Activated CD8-positive, alpha-beta memory T cell treated with anti-CD3 and anti-CD28 coated beads, Interleukin-2, amount 50 U/mL, for 24 hours (primary cell): Measurements from ENCODE around the gene CHMP3.
"Not testable (repeated sequence)": the region's sequence is repeated elsewhere in the genome, so short reads cannot be mapped to it uniquely, and the experiment has no call there.

ENCODE experiments used
- DNase-seq: peaks from one replicate; pipeline ENCODE4 v3.0.0-alpha.2; 2020; ENCODE audit errors: extremely low read depth

CHMP3 gene

DNA sequence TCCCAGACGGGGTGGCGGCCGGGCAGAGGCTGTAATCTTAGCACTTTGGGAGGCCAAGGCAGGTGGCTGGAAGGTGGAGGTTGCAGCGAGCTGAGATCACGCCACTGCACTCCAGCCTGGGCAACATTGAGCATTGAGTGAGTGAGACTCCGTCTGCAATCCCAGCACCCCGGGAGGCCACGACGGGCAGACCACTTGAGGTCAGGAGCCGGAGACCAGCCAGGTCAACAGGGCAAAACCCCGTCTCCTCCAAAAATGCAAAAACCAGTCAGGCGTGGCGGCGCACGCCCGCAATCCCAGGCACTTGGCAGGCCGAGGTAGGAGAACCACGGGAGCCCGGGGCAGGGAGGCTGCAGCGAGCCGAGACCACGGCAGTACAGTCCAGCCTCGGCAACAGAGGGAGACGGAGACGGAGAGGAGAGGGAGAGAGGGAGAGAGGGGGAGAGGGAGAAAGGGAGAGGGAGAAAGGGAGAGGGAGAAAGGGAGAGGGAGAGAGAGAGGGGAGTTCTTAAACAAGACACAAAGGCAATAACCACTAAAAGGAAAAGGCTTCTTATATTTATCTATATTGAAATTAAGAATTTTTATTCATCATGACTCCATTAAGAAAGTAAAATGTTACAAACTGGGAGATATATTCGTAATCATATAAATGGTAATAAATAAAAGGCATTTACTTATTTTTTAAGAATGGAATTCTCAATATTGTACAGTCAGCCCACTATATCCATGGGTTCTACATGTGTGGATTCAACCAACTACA lies 13.1 kb downstream of the CHMP3 start:
- DNase-seq, result not testable (repeated sequence)

- not testable (repeated sequence) for DNase-seq
Observed at GRCh38 chr2:86549440-86549839, 13.8 kb downstream of the CHMP3 start.

- not testable (repeated sequence) for DNase-seq
Observed at GRCh38 chr2:86548913-86549396, 14.3 kb downstream of the CHMP3 start.

DNA sequence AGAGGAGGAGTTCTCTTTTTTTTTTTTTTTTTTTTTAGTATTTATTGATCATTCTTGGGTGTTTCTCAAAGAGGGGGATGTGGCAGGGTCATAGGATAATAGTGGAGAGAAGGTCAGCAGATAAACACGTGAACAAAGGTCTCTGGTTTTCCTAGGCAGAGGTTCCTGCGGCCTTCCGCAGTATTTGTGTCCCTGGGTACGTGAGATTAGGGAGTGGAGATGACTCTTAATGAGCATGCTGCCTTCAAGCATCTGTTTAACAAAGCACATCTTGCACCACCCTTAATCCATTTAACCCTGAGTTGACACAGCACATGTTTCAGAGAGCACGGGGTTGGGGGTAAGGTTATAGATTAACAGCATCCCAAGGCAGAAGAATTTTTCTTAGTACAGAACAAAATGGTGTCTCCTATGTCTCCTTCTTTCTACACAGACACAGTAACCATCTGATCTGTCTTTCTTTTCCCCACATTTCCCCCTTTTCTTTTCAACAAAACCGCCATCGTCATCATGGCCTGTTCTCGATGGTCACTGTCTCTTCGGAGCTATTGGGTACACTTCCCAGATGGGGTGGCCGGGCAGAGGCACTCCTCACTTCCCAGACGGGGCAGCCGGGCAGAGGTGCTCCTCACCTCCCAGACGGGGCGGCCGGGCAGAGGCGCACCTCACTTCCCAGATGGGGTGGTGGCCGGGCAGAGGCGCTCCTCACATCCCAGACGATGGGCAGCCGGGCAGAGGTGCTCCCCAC lies 14.9 kb downstream of the CHMP3 start:
- not testable (repeated sequence) for DNase-seq

DNA sequence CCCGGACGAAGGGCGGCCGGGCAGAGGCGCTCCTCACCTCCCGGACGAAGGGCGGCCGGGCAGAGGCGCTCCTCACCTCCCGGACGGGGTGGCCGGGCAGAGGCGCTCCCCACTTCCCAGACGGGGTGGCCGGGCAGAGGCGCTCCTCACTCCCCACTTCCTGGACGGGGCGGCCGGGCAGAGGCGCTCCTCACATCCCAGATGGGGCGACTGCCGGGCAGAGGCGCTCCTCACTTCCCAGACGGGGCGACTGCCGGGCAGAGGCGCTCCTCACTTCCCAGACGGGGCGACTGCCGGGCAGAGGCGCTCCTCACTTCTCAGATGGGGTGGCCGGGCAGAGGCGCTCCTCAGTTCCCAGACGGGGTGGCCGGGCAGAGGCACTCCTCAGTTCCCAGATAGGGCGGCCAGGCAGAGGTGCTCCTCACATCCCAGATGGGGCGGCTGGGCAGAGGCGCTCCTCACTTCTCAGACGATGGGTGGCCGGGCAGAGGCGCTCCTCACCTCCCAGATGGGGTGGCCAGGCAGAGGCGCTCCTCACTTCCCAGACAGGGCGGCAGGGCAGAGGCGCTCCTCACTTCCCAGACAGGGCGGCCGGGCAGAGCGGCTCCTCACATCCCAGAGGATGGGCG lies 17.8 kb downstream of the CHMP3 start:
- DNase-seq, result not testable (repeated sequence)

DNA sequence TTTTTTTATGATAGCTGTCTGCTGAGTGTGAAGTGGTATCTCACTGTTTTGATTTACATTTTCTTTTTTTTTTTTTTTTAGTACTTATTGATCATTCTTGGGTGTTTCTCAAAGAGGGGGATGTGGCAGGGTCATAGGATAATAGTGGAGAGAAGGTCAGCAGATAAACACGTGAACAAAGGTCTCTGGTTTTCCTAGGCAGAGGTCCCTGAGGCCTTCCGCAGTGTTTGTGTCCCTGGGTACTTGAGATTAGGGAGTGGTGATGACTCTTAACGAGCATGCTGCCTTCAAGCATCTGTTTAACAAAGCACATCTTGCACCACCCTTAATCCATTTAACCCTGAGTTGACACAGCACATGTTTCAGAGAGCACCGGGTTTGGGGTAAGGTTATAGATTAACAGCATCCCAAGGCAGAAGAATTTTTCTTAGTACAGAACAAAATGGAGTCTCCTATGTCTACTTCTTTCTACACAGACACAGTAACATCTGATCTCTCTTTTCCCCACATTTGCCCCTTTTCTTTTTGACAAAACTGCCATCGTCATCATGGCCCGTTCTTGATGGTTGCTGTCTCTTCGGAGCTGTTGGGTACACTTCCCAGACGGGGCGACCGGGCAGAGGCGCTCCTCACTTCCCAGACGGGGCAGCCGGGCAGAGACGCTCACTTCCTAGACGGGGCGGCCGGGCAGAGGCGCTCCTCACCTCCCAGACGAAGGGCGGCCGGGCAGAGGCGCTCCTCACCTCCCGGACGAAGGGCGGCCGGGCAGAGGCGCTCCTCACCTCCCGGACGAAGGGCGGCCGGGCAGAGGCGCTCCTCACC lies 18.8 kb downstream of the CHMP3 start:
- DNase-seq, result not testable (repeated sequence)

DNA sequence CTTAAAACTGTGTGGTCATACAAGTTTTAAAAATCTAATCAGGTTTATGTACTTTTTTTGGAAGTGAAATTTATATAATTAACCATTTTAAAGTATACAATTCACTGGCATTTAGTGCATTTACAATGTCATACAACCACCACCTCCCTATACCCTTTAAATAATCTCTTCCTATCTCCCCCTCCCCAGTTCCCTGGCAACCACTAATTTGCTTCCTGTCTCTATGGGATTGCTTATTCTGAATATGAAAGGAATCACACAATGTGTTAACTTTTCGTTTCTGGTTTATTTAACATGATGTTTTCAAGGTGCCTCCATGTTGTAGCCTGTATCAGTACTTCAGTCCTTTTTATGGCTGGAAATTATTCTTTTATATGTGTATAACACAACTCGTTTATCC lies 19.4 kb downstream of the CHMP3 start:
- DNase-seq, result no peak

- DNase-seq, result no peak
Observed at GRCh38 chr2:86543335-86543734, 19.9 kb downstream of the CHMP3 start.

DNA sequence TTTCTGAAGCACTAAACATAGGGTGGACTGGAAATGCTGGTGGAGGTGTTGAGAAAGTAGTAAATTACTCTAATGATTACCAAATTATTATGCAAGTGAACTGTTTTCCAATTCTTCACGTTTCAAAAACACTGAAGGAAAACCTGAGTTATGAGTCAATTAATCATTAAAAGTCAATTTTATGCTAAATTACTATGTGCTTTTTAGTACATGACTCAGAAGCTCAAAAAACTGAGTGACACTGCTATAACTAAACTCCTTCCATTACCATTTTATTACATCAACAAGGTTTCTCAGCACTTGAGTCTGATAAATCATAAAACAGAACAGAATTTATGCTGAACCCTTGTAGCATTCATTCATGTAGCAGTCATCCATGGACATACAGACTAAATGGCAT lies 20.4 kb downstream of the CHMP3 start:
- no peak for DNase-seq

- DNase-seq, result no peak
Observed at GRCh38 chr2:86541334-86541733, 21.9 kb downstream of the CHMP3 start.

- DNase-seq, result no peak
Observed at GRCh38 chr2:86533589-86533988, 29.7 kb downstream of the CHMP3 start.

DNA sequence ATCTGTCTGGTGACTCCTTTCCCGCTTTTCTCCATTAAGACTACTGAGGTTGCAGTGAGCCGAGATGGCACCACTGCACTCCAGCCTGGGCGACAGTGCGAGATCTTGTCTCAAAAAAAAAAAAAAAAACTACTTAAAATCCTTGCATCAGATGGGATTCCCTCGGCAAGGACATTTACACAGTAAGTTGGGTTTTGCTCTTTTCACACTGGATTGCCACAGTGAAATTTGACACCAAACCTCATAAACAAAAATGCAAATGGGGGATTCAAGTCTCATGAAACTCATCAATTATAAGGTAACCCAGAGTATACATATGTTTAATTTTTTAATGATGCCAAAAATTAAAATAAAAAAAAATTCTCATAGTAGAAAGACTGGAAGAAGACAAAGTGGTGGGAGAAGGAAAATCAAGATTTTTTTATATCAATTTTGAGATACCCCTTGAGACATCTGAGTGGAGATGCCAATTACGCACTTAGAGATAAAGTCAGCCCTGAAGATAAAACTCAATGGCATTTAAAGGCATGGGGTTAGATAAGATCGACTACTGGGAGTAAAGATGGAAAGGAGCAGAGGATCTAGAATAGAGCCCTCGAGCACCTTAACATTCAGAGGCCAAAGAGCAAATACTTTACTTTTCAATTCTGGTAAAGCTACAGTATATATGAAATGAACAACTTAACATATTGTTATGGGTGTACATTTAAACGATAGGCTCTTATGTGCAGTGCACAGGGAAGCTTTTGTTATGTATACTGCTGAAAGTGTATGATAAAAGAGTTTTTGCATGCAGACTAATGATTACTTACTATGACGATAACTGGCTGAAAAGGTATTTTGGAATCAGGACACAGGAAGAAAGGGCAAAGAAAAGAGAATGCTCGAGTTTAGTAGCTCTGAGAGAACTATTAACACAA lies 37.6 kb downstream of the CHMP3 start:
- DNase-seq, result no peak

DNA sequence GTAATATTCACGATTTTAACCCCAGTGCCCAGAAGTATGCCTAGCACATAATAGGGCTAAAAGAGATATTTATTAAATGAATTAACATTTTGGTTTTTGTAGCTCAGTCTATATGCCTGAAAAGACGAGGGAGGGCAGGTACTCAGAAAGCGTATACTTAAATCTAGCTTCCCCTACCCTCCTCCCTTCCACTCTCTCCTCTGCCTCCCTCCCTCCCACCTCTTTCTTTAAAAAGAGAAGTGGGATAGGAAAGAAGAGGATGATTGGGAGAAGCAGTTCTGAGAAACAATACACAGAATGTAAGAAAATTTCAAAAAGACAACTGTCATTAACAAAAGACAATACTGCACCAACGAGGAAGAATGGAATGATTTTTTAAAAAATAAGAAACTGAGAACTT lies 39.8 kb downstream of the CHMP3 start:
- no peak for DNase-seq

DNA sequence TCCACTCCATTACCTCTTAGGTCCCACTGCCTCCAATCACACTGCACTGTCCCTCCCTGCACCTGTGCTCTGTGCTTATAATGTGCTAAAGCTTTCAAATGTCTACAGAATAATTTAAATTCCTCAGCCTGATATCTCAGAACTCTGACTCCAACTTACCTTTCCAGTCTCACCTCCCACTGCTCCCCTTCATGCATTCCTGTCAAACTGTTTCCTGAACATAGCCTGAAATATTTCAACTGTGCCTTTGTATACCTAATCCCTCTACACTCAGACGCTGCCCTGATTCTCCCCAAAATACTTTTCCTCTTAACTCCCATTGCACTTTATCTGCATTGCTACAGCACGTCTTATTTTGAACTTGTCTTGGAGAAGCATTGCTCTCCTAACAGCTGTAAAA lies 40.5 kb downstream of the CHMP3 start:
- no peak for DNase-seq

DNA sequence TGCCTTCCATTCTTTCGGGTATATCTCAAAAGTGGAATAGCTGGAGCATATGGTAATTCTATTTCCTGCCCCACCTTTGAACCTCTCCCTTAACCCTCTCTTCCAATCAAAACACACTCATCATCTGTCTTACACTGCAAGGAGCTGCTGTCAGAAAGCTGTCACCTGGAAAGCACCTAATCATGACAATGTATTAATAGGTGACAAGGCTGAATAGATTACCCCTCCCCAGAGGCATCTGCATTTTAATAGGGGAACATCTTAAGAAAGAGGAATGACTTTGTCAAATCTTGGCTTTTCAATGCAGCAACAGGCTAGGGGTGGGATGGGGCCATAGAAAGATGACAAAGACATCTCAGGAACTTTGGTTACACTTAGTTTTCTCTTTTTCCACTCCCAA lies 41.3 kb downstream of the CHMP3 start:
- DNase-seq, result no peak

- DNase-seq, result no peak
Observed at GRCh38 chr2:86520153-86520552, 43.1 kb downstream of the CHMP3 start.

GRCh38 chr2:86519349-86519748 lies 43.9 kb downstream of the CHMP3 start:
- no peak for DNase-seq

GRCh38 chr2:86518481-86518880 lies 44.8 kb downstream of the CHMP3 start:
- no peak for DNase-seq

- no peak for DNase-seq
Observed at GRCh38 chr2:86513948-86514660, 49.1 kb downstream of the CHMP3 start.

DNA sequence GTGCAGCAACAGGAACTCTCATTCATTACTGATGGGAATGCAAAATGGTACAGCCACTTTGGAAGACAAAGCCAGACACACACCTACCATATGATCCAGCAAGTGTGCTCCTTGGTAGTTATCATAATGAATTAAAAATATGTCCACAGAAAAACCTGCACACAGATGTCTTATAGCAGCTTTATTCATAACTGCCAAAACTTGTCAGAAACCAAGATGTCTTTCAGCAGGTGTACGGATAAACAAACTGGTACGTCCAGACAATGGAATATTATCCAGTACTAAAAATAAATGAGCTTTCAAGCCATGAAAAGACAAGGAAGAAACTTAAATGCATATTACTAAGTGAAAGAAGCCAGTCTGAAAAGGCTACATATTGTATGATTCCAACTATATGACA lies 50.4 kb downstream of the CHMP3 start:
- DNase-seq, result no peak
